HG02588 (cell line): Measurements from ENCODE around the gene ST3GAL2.
"Not testable (repeated sequence)": the region's sequence is repeated elsewhere in the genome, so short reads cannot be mapped to it uniquely, and the experiment has no call there.

ENCODE experiments used
- ATAC-seq: cut with Tn5 transposase; IDR thresholded peaks from one replicate; pipeline ENCODE4 v1.9.1; 2021; ENCODE audit warnings: mild to moderate bottlenecking, moderate library complexity; ENCODE audit not compliant: unreplicated experiment

Gene ST3GAL2

GRCh38 chr16:70391881-70392481 lies 46.9 kb downstream of the ST3GAL2 start:
- ATAC-seq = no peak

DNA sequence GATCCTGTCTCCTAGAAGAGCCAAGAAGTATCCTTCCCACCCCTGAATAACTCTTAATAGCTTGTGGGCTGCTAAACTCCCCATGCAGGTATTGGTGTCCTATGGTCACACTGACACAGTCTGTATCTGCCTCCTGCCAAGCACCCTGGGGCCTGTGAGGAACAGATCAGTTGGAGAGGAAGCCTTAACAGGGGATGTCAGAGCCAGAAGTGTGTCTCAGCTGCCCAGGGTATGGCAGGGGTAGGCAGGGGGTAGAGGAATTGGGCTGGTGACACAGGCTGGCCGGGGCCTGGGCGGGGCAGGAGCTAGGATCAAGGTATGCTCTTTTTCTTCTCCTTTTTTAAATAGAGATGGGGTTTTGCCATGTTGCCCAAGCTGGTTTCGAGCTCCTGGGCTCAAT lies 47.5 kb downstream of the ST3GAL2 start:
- no peak for ATAC-seq

GRCh38 chr16:70390774-70391173 lies 48.1 kb downstream of the ST3GAL2 start:
- no peak for ATAC-seq

- ATAC-seq = no peak
Observed at GRCh38 chr16:70388006-70388680, 50.8 kb downstream of the ST3GAL2 start.

GRCh38 chr16:70386289-70386986 lies 52.5 kb downstream of the ST3GAL2 start:
- ATAC-seq = not testable (repeated sequence)

DNA sequence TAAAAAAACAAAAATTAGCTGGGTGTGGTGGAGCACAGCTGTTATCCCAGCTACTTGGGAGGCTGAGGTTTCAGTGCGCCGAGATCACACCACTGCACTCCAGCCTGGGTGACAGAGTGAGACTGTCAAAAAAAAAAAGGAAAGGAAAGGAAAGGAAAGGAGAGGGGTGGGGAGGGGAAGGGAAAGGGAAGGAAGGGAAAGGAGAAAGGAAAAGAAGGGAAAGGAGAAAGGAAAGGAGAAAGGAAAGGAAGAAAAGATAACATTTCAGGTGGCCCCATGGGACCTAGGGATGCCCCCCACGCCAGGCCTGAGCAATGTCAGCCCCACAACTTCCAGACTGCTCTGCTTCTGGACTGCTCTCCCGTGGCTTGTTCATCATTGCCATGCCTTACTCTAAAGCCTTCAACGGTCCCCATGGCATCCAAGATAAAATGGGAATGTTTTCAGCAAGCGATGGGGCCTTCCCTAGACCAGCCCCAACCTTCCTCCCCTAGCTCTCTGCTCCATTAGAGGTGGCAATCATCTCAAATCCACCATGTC lies 55.4 kb downstream of the ST3GAL2 start:
- no peak for ATAC-seq

GRCh38 chr16:70381604-70382342 lies 57.1 kb downstream of the ST3GAL2 start:
- no peak for ATAC-seq

GRCh38 chr16:70380919-70381603 lies 57.8 kb downstream of the ST3GAL2 start:
- peak; percentile 86 for ATAC-seq

- peak; percentile 9 for ATAC-seq
Observed at GRCh38 chr16:70380248-70380918, 58.5 kb downstream of the ST3GAL2 start.

- no peak for ATAC-seq
Observed at GRCh38 chr16:70378869-70379493, 59.9 kb downstream of the ST3GAL2 start.

DNA sequence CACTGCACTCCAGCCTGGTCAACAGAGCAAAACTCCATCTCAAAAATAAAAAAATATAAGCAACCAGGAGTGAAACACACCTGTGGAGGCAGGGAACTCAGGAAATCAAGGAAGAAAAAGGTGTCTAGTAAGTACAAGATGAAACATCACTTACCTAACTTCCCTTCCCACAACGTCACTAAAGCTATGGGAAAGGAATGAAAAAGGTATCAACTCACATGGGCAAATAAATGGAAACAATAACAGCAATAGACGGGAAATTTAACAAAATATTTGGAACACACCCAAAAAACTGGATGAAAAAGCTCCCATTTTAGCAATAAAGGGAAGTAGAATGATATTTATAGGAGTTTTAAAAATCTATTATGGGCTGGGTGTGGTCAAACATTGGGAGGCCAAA lies 61.1 kb downstream of the ST3GAL2 start:
- no peak for ATAC-seq

DNA sequence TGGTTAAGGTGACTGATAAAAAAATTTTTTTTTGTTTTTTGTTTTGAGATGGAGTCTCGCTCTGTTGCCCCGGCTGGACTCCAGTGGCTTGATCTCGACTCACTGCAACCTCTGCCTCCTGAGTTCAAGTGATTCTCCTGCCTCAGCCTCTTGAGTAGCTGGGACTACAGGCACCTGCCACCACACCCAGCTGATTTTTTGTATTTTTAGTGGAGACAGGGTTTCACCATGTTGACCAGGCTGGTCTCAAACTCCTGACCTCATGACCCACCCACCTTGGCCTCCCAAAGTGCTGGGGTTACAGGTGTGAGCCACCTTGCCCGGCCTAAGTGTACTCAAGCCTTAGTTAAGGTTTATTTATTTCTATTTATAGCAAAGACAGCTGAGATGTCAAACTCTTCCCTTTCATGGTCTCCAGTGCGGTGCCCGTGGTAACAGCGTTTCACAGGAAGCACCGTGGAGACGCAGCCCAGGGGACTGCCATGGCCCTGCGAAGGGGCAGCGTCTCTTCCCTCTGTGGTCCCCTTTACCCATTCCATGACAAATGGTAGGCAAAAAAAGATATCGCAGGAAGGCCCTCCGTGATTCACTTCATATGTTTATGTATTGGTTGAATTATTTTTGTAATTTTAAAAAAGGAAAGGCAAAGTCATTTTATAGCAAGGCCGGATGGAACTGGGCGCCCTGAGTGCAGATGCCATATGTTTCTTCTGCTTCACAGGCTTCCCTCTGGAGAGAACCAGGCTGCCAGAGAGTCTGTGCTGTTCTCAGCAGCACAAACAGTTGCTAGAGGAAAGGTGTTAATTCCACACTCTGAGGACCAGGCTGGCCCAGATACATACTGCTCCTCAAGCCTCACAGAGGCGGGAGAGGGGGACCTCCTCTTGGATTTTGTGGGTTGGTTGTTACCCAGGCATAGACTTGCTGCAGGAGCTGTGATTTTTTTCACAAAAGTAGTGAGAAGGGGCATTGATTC lies 63.0 kb downstream of the ST3GAL2 start:
- ATAC-seq = no peak

- ATAC-seq = no peak
Observed at GRCh38 chr16:70374213-70374612, 64.7 kb downstream of the ST3GAL2 start.

DNA sequence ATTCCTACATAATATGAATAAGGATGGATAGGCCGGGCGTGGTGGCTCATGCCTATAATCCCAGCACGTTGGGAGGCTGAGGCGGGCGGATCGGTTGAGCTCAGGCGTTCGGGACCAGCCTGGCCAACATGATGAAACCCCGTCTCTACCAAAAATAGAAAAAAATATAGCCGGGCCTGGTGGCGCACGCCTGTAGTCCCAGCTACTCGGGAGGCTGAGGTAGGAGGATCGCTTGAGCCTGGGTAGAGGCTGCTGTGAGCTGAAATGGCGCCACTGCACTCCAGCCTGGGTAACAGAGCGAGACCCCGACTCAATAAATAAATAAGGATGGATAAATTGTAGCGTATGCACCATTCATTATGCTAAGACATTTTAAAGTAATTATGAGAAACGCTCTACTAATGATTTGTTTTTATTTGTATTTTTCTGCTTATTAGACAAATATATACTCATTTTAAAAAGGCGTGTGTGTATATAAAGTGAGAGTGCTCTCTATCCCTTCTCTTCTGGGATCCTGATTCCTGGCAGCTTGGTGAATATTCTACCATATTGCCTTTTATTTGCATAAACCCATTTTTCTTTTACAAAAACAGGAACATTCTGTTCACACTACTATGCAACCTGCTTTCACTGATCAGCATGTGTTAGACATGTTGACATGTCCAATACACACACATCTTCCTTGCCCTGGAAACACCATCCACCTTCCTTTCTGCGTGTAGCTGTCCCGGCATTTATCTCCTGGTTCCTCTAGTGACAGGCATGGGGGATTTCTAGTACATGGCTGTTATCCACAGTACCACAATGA lies 65.8 kb downstream of the ST3GAL2 start:
- ATAC-seq = no peak

DNA sequence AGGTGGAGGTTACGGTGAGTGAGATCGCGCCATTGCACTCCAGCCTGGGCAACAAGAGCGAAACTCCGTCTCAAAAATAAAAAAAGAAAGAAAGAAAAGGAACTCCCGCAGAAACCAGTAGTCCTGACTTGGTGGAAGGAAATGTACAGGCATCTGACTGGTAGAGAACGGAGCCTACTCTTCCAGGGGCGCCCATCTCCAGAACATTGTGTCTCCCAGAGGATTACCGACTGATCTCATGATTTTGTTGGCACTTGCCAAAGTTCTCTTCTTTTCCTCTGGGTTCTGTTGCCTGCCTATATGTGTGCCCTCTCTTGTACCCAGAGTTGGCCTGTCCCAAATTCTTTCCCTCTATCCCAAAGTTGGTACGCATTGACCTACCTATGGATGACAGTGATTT lies 68.0 kb downstream of the ST3GAL2 start:
- ATAC-seq = no peak

DNA sequence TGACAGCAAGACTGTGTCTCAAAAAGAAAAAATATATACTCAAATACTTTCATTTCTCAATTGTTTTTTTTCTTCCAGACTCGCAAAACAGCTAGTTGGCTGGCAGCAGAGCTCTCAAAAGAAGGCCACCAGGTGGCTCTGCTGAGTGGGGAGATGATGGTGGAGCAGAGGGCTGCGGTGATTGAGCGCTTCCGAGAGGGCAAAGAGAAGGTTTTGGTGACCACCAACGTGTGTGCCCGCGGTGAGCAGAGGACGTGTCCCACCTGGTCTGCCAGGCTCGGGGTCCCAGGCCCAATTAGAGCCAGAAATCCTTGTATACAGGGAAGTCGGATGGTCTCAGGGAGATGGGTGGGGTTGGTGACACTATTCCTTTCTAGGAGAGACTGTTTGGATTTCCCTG lies 68.8 kb downstream of the ST3GAL2 start:
- not testable (repeated sequence) for ATAC-seq

DNA sequence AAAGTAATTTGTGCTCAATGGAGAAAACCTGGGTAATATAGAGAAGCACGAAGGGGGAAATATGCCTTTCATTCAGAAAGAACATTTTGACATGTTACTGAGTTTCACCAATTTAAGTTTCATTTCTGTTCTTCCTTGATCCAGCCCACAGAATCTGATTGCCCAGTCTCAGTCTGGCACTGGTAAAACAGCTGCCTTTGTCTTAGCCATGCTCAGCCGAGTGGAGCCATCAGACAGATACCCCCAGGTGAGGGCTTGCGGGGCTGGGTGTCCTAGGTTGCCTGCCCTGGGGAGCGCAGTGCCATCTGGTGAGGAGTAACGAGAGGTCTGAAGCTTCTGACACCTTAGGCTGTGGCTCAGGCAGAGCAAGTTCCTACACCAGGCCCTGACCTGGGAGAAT lies 74.5 kb downstream of the ST3GAL2 start:
- no peak for ATAC-seq

DNA sequence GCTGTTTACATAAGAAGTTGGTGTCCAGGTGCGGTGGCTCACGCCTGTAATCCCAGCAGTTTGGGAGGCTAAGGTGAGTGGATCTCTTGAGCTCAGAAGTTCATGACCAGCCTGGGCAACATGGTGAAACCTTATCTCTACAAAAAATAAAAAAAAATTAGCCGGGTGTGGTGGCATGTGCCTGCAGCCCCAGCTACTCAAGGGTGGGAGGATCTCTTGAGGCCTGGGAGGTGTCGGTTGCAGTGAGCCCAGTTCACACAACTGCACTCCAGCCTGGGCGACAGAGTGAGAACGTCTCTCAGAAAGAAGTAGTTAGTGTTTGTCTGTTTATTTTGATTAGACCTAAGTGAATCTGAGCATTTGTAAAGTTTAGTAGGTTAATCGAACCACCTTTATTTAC lies 79.3 kb downstream of the ST3GAL2 start:
- no peak for ATAC-seq
